HAP-1 (cell line): ENCODE measurements around the gene LAMA2.

Experiments
- DNase-seq, 2 experiments: peaks; one replicate each; pipeline ENCODE4 v3.0.0-alpha.2; 2016 to 2020; ENCODE audit warnings: low spot score in 2 of 2
- H3K27me3 ChIP-seq: fragments of 250-450 bp; sonication (Bioruptor Pico); 2 replicates; pipeline ENCODE4 v1.5.1; 2020; ENCODE audit warnings: low read depth, mild to moderate bottlenecking, moderate library complexity
- H3K36me3 ChIP-seq: fragments of 250-450 bp; sonication (Bioruptor Pico); replicated peaks from 2 replicates; pipeline ENCODE4 v1.5.1; 2020; ENCODE audit warnings: mild to moderate bottlenecking
- H3K4me1 ChIP-seq: fragments of 250-450 bp; sonication (Bioruptor Pico); 2 replicates; pipeline ENCODE4 v1.5.1; 2020; ENCODE audit warnings: mild to moderate bottlenecking
- H3K4me3 ChIP-seq: fragments of 250-450 bp; sonication (Bioruptor Pico); 2 replicates; pipeline ENCODE4 v1.5.1; 2020; ENCODE audit warnings: mild to moderate bottlenecking, moderate library complexity
- H3K9me3 ChIP-seq: fragments of 250-450 bp; sonication (Bioruptor Pico); 2 replicates; pipeline ENCODE4 v1.5.1; 2020; ENCODE audit warnings: mild to moderate bottlenecking, moderate library complexity
- in situ Hi-C: fragments of 300-500 bp; cut with MboI; formaldehyde crosslinking; loops from 3 replicates; pipeline ENCODE4 v1.14.3; 2020; ENCODE audit warnings: low sequenced_read_pairs, inconsistent platforms, mixed read lengths

Gene LAMA2

GRCh38 chr6:128930321-128930720 is 47.4 kb downstream of the LAMA2 start:
- Histone ChIP-seq H3K36me3 (no peaks in the 10 kb centered on the region), H3K4me3 (no peak overlapping the region), H3K9me3 (no peaks in the 10 kb centered on the region), H3K27me3 (no peaks in the 10 kb centered on the region), H3K4me1 (no peaks in the 10 kb centered on the region)
- in situ Hi-C loops: no loop called here
- no peak for DNase-seq

- DNase-seq: peak in 1 of 2 experiments; percentile 17
- no peaks in the 10 kb centered on the region for H3K27me3 ChIP-seq
- no peak overlapping the region for H3K4me3 ChIP-seq
- no peaks in the 10 kb centered on the region for H3K4me1 ChIP-seq
- H3K9me3 ChIP-seq: no peaks in the 10 kb centered on the region
- in situ Hi-C loops: no loop called here
- no peaks in the 10 kb centered on the region for H3K36me3 ChIP-seq
Measured at GRCh38 chr6:128932061-128932460, 49.1 kb downstream of the LAMA2 start.

- in situ Hi-C loops: no loop called here
- Histone ChIP-seq H3K9me3 (no peaks in the 10 kb centered on the region), H3K36me3 (no peaks in the 10 kb centered on the region), H3K27me3 (no peaks in the 10 kb centered on the region), H3K4me3 (no peak overlapping the region), H3K4me1 (peaks cover 22% of the 10 kb centered on the region)
- no peak for DNase-seq
Measured at GRCh38 chr6:128950864-128951263, 67.9 kb downstream of the LAMA2 start.

- in situ Hi-C loops: no loop called here
- no peaks in the 10 kb centered on the region for H3K9me3 ChIP-seq
- no peak overlapping the region for H3K4me3 ChIP-seq
- no peaks in the 10 kb centered on the region for H3K36me3 ChIP-seq
- no peaks in the 10 kb centered on the region for H3K27me3 ChIP-seq
- peaks cover 22% of the 10 kb centered on the region for H3K4me1 ChIP-seq
- DNase-seq: no peak
Measured at GRCh38 chr6:128952902-128953301, 70.0 kb downstream of the LAMA2 start.

- DNase-seq: peak in 1 of 2 experiments; percentile 96
- in situ Hi-C loops: no loop called here
- Histone ChIP-seq H3K4me1 (peaks cover 22% of the 10 kb centered on the region), H3K4me3 (no peak overlapping the region), H3K9me3 (no peaks in the 10 kb centered on the region), H3K27me3 (no peaks in the 10 kb centered on the region), H3K36me3 (no peaks in the 10 kb centered on the region)
Measured at GRCh38 chr6:128954308-128955043, 71.5 kb downstream of the LAMA2 start.

GRCh38 chr6:128963561-128963960 is 80.6 kb downstream of the LAMA2 start:
- Histone ChIP-seq H3K36me3 (no peaks in the 10 kb centered on the region), H3K27me3 (no peaks in the 10 kb centered on the region), H3K9me3 (no peaks in the 10 kb centered on the region), H3K4me1 (peaks cover 17% of the 10 kb centered on the region), H3K4me3 (no peak overlapping the region)
- in situ Hi-C loops: no loop called here
- DNase-seq: no peak

GRCh38 chr6:128964233-128964755 is 81.4 kb downstream of the LAMA2 start:
- DNase-seq: no peak
- Histone ChIP-seq H3K4me1 (peaks cover 17% of the 10 kb centered on the region), H3K9me3 (no peaks in the 10 kb centered on the region), H3K36me3 (no peaks in the 10 kb centered on the region), H3K4me3 (no peak overlapping the region), H3K27me3 (no peaks in the 10 kb centered on the region)
- in situ Hi-C loops: no loop called here

- no peaks in the 10 kb centered on the region for H3K27me3 ChIP-seq
- no peaks in the 10 kb centered on the region for H3K36me3 ChIP-seq
- H3K4me3 ChIP-seq: no peak overlapping the region
- in situ Hi-C loops: no loop called here
- peaks cover 17% of the 10 kb centered on the region for H3K4me1 ChIP-seq
- no peak for DNase-seq
- H3K9me3 ChIP-seq: no peaks in the 10 kb centered on the region
Measured at GRCh38 chr6:128964771-128965170, 81.8 kb downstream of the LAMA2 start.

GRCh38 chr6:128966934-128967333 is 84.0 kb downstream of the LAMA2 start:
- Histone ChIP-seq H3K36me3 (no peaks in the 10 kb centered on the region), H3K4me1 (peaks cover 17% of the 10 kb centered on the region), H3K4me3 (no peak overlapping the region), H3K9me3 (no peaks in the 10 kb centered on the region), H3K27me3 (no peaks in the 10 kb centered on the region)
- in situ Hi-C loops: no loop called here
- peak; percentile 29 to 34 for DNase-seq

- in situ Hi-C loops: no loop called here
- Histone ChIP-seq H3K36me3 (no peaks in the 10 kb centered on the region), H3K4me3 (no peak overlapping the region), H3K27me3 (no peaks in the 10 kb centered on the region), H3K4me1 (no peaks in the 10 kb centered on the region), H3K9me3 (no peaks in the 10 kb centered on the region)
- DNase-seq: no peak
Measured at GRCh38 chr6:128979071-128979470, 96.1 kb downstream of the LAMA2 start.

- no peak overlapping the region for H3K4me3 ChIP-seq
- no peaks in the 10 kb centered on the region for H3K27me3 ChIP-seq
- H3K9me3 ChIP-seq: no peaks in the 10 kb centered on the region
- in situ Hi-C loops: no loop called here
- DNase-seq: no peak
- no peaks in the 10 kb centered on the region; the same call in 1 of the 2 replicates for H3K4me1 ChIP-seq
- H3K36me3 ChIP-seq: no peaks in the 10 kb centered on the region
Measured at GRCh38 chr6:128981716-128982115, 98.8 kb downstream of the LAMA2 start.

GRCh38 chr6:128990360-128990759 is 107.4 kb downstream of the LAMA2 start:
- in situ Hi-C loops: no loop called here
- H3K4me3 ChIP-seq: no peak overlapping the region
- no peaks in the 10 kb centered on the region for H3K4me1 ChIP-seq
- DNase-seq: no peak
- H3K27me3 ChIP-seq: no peaks in the 10 kb centered on the region
- H3K9me3 ChIP-seq: no peaks in the 10 kb centered on the region
- H3K36me3 ChIP-seq: no peaks in the 10 kb centered on the region

- no peak for DNase-seq
- Histone ChIP-seq H3K9me3 (no peaks in the 10 kb centered on the region), H3K27me3 (no peaks in the 10 kb centered on the region), H3K4me1 (no peaks in the 10 kb centered on the region), H3K4me3 (no peak overlapping the region), H3K36me3 (no peaks in the 10 kb centered on the region)
- in situ Hi-C loops: no loop called here
Measured at GRCh38 chr6:128990915-128991314, 108.0 kb downstream of the LAMA2 start.

GRCh38 chr6:128993166-128993565 is 110.2 kb downstream of the LAMA2 start:
- Histone ChIP-seq H3K4me3 (no peak overlapping the region), H3K36me3 (no peaks in the 10 kb centered on the region), H3K9me3 (no peaks in the 10 kb centered on the region), H3K4me1 (no peaks in the 10 kb centered on the region), H3K27me3 (no peaks in the 10 kb centered on the region)
- in situ Hi-C loops: no loop called here
- no peak for DNase-seq

- no peaks in the 10 kb centered on the region for H3K9me3 ChIP-seq
- no peaks in the 10 kb centered on the region for H3K4me1 ChIP-seq
- H3K27me3 ChIP-seq: no peaks in the 10 kb centered on the region
- no peak overlapping the region for H3K4me3 ChIP-seq
- in situ Hi-C loops: no loop called here
- H3K36me3 ChIP-seq: no peaks in the 10 kb centered on the region
- DNase-seq: no peak
Measured at GRCh38 chr6:128997880-128998279, 114.9 kb downstream of the LAMA2 start.
